ENCODE data around the gene HCN2. TPM values are rescaled to one million over a fixed set of nuclear protein-coding genes. Genes with fewer than 3 reads are reported as not detected.

The HCN2 gene
- total RNA-seq, 2 experiments from 2014 or later, result 0.18 TPM

- POLR2A ChIA-PET, result interaction anchor here (1.7 kb wide), 1 partner anchor 12 kb away, joined by 6 read pairs; no protein-coding TSS in a partner anchor
- H3K27me3 Mint-ChIP-seq, result no peaks in the 10 kb centered on the region
Measured at GRCh38 chr19:647566-648284, 58.0 kb downstream of the HCN2 start.

DNA sequence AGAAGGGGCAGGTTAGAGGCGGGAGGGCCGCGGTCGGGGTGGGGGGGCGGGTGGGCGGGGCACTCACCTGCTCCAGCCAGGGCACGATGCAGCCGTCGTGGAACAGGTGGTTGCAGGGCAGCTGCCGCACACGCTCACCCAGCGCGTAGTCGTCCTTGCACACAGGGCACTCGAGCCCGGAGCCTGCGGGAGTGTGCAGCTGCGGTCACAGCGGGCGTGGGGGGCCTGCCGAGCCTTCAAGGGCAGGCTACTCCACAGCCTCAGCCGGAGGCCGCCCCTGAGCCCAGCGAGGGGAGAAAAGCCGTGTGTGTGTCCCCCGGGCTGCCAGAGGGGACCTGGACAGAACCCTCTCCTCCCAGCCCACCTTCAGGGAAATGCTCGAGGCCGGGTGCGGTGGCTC lies 58.6 kb downstream of the HCN2 start:
- no peak overlapping the region for H3K4me3 Mint-ChIP-seq
- H3K36me3 Mint-ChIP-seq (ENCODE audit: low read depth), result peaks cover 5% of the 10 kb centered on the region
- no peak for ATAC-seq
- H3K4me1 Mint-ChIP-seq (ENCODE audit: low read depth), result no peaks in the 10 kb centered on the region
- intact Hi-C loops (cut with micrococcal nuclease), result no loop called here
- no peaks in the 10 kb centered on the region for H3K27me3 Mint-ChIP-seq
- TF ChIP-seq, protein P1, sequence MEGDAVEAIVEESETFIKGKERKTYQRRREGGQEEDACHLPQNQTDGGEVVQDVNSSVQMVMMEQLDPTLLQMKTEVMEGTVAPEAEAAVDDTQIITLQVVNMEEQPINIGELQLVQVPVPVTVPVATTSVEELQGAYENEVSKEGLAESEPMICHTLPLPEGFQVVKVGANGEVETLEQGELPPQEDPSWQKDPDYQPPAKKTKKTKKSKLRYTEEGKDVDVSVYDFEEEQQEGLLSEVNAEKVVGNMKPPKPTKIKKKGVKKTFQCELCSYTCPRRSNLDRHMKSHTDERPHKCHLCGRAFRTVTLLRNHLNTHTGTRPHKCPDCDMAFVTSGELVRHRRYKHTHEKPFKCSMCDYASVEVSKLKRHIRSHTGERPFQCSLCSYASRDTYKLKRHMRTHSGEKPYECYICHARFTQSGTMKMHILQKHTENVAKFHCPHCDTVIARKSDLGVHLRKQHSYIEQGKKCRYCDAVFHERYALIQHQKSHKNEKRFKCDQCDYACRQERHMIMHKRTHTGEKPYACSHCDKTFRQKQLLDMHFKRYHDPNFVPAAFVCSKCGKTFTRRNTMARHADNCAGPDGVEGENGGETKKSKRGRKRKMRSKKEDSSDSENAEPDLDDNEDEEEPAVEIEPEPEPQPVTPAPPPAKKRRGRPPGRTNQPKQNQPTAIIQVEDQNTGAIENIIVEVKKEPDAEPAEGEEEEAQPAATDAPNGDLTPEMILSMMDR (IDR thresholded peaks at IDR 0.05), result no peak
- no peak overlapping the region for H3K27ac Mint-ChIP-seq
- H3K9me3 Mint-ChIP-seq, result no peaks in the 10 kb centered on the region
- CTCF ChIA-PET, result no interaction called here
- POLR2A ChIA-PET, result interaction anchor here (1.1 to 1.7 kb wide), 2 partner anchors 12 to 15 kb away, joined by 3 to 6 read pairs; no protein-coding TSS in a partner anchor
- no peak for DNase-seq

More at GRCh38 chr19:647566-648284, 58.0 kb downstream of the HCN2 start:
- Mint-ChIP-seq H3K4me1 (ENCODE audit: low read depth) (no peaks in the 10 kb centered on the region), H3K36me3 (ENCODE audit: low read depth) (peaks cover 5% of the 10 kb centered on the region), H3K4me3 (no peak overlapping the region), H3K27ac (no peak overlapping the region), H3K9me3 (no peaks in the 10 kb centered on the region)
- ATAC-seq, result no peak
- intact Hi-C loops (cut with micrococcal nuclease), result no loop called here
- CTCF ChIA-PET, result no interaction called here
- DNase-seq, result no peak
- TF ChIP-seq, protein P1 (IDR thresholded peaks at IDR 0.05), result no peak

GRCh38 chr19:648904-649801 lies 59.5 kb downstream of the HCN2 start:
- Mint-ChIP-seq H3K9me3 (no peaks in the 10 kb centered on the region), H3K27ac (no peak overlapping the region), H3K27me3 (no peaks in the 10 kb centered on the region), H3K4me1 (ENCODE audit: low read depth) (no peaks in the 10 kb centered on the region), H3K36me3 (ENCODE audit: low read depth) (peaks cover 7% of the 10 kb centered on the region), H3K4me3 (no peak overlapping the region)
- ChIA-PET POLR2A (interaction anchor here (0.9 to 1.3 kb wide), 4 partner anchors 8 to 15 kb away, joined by 3 to 6 read pairs (median 4); no protein-coding TSS in a partner anchor), CTCF (interaction anchor here (1.3 kb wide), 1 partner anchor 24 kb away, joined by 3 read pairs; no protein-coding TSS in a partner anchor)
- ATAC-seq (no peak), DNase-seq (no peak)
- intact Hi-C loops (cut with micrococcal nuclease), result no loop called here
- TF ChIP-seq, protein P1 (IDR thresholded peaks at IDR 0.05), result no peak

DNA sequence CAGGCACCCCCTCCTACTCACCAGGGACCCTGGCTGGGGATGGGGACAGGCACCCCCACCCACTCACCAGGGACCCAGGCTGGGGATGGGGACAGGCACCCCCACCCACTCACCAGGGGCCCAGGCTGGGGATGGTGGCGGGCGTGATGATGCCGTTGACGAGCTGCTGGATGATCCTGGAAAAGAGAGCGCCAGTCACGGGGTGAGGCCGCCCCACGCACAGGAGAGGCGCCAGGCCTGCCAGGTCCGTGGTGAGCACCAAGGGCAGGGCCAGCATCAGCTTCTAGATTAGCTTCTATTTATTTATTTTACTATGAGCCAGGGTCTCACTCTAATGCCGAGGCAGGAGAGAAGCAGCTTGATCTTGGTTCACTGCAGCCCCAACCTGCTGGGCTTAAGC lies 60.4 kb downstream of the HCN2 start:
- no peak overlapping the region for H3K4me3 Mint-ChIP-seq
- no peaks in the 10 kb centered on the region for H3K27me3 Mint-ChIP-seq
- H3K9me3 Mint-ChIP-seq, result no peaks in the 10 kb centered on the region
- peaks cover 8% of the 10 kb centered on the region for H3K36me3 Mint-ChIP-seq (ENCODE audit: low read depth)
- H3K27ac Mint-ChIP-seq, result no peak overlapping the region
- ChIA-PET POLR2A (interaction anchor here (0.6 to 1.3 kb wide), 5 partner anchors 8 to 38 kb away, joined by 3 to 6 read pairs (median 3); no protein-coding TSS in a partner anchor), CTCF (interaction anchor here (0.6 kb wide), 1 partner anchor 121 kb away, joined by 3 read pairs; no protein-coding TSS in a partner anchor)
- intact Hi-C loops (cut with micrococcal nuclease), result no loop called here
- TF ChIP-seq, protein P1 (IDR thresholded peaks at IDR 0.05), result no peak
- H3K4me1 Mint-ChIP-seq (ENCODE audit: low read depth), result peaks cover 5% of the 10 kb centered on the region
- no peak for ATAC-seq
- no peak for DNase-seq
